Uterus (tissue), 2 donors: ENCODE results near the gene BCOR.

Experiments
- POLR2A ChIP-seq, 2 donors: fragments of 450-650 bp; IDR thresholded peaks; one replicate each; pipeline ENCODE4 v1.6.1; 2016; ENCODE audit warnings: antibody characterized with exemption in 2 of 2, mild to moderate bottlenecking in 1 of 2, moderate library complexity in 1 of 2
- TF ChIP-seq, protein P1 (sequence below), 4 experiments: fragments of 200-600 bp in 2 of 4; fragments of 450-650 bp in 2 of 4; sonication (generic) in 2 of 4; IDR thresholded peaks; one replicate each; pipeline ENCODE4 v1.5.1; 2016 to 2019; ENCODE audit warnings: antibody characterized with exemption in 4 of 4, mild to moderate bottlenecking in 2 of 4, moderate library complexity in 1 of 4

DNA sequence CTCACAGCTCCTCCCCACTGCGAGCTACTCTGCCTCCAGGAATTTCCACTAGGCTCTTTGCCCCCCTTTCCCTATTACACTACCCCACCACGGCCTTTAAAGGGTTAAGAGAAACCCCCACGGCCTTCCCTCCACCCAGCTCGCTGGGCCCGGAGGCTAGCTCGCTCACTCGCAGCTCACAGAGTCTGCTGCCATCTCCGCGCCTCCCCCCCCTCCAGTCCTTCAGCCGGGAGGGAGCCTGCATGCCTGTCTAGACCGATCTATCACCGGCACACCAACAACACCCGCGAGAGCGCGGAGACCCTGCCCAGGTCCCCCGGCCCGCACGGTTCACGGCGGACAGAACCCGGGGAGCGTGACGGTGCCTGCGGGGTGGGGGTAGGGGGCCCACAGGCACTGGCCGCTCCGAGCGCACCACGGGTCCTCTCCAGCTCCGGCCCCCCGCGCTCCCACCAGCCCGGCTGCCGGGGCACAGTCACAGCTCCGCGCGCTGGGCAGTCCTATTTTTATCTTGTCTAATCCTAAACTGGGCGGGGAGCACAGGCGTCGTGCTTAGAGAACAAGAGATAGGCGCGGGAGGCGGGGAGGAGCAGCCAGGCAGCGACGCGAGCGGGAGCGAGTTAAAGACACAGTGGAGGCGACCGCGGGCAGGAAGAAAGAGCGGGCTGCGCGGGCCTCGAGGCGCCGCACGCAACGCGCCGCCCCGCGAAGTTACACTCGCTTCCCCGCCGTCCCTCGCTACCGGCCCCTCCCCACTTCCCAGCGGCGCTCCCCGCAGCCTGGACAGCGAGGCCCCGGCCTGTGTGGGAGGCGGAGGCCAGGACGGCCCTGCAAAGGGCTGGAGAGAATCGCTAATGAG, 3.5 kb downstream of the BCOR start:
- TF ChIP-seq, protein P1, sequence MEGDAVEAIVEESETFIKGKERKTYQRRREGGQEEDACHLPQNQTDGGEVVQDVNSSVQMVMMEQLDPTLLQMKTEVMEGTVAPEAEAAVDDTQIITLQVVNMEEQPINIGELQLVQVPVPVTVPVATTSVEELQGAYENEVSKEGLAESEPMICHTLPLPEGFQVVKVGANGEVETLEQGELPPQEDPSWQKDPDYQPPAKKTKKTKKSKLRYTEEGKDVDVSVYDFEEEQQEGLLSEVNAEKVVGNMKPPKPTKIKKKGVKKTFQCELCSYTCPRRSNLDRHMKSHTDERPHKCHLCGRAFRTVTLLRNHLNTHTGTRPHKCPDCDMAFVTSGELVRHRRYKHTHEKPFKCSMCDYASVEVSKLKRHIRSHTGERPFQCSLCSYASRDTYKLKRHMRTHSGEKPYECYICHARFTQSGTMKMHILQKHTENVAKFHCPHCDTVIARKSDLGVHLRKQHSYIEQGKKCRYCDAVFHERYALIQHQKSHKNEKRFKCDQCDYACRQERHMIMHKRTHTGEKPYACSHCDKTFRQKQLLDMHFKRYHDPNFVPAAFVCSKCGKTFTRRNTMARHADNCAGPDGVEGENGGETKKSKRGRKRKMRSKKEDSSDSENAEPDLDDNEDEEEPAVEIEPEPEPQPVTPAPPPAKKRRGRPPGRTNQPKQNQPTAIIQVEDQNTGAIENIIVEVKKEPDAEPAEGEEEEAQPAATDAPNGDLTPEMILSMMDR (IDR thresholded peaks at IDR 0.05): no peak
- peak in 1 of 2 donors; percentile 22 for TF ChIP-seq POLR2A (IDR thresholded peaks at IDR 0.05)
